IMR-90 (cell line): Measurements from ENCODE around the gene COL6A5. TPM values are rescaled to one million over a fixed set of nuclear protein-coding genes. Genes with fewer than 3 reads are reported as not detected.

ENCODE experiments used
- ATAC-seq: fragments of 200-7000 bp; cut with Tn5 transposase; 2 replicates; pipeline ENCODE4 v1.9.1; 2020; ENCODE audit warnings: low read depth, mild to moderate bottlenecking, moderate library complexity
- BruUV-seq: library from RNA; stranded (reverse); fragments of 400-500 nt; replicated peaks from 2 replicates; lab custom pipeline; 2021; lab: Mats Ljungman, UMichigan
- CTCF ChIA-PET: fragments of 300-600 bp; formaldehyde crosslinking; extraction: SDS; loops from one replicate; lab custom pipeline; 2021; ENCODE audit warnings: antibody characterized with exemption; lab: Yijun Ruan, JAX
- POLR2A ChIA-PET: fragments of 300-600 bp; sonication (Branson Sonifier 250); formaldehyde crosslinking; loops from one replicate; lab custom pipeline; 2022; ENCODE audit warnings: antibody characterized with exemption; ENCODE audit not compliant: unreplicated experiment; lab: Charles Lee
- DNase-seq: peaks from one replicate; pipeline ENCODE4 v3.0.0; 2013
- H2AFZ ChIP-seq: replicated peaks from 2 replicates; pipeline ENCODE3; 2013; ENCODE audit warnings: low read length, mild to moderate bottlenecking; ENCODE audit not compliant: poor library complexity
- H2AK5ac ChIP-seq: 2 replicates; pipeline ENCODE4 v1.6.1; 2013; ENCODE audit warnings: low read depth, low read length, inconsistent platforms
- H2AK9ac ChIP-seq: replicated peaks from 2 replicates; pipeline ENCODE3; 2013; ENCODE audit warnings: mild to moderate bottlenecking, low read depth, low read length, moderate library complexity; ENCODE audit not compliant: poor library complexity
- H2BK120ac ChIP-seq: 2 replicates; pipeline ENCODE4 v1.6.1; 2013; ENCODE audit warnings: low read depth, low read length, inconsistent platforms
- H2BK15ac ChIP-seq: 3 replicates; pipeline ENCODE4 v1.6.1; 2013; ENCODE audit warnings: low read depth, low read length, inconsistent platforms
- H2BK20ac ChIP-seq: 2 replicates; pipeline ENCODE4 v1.6.1; 2013; ENCODE audit warnings: low read depth, mild to moderate bottlenecking, inconsistent platforms, low read length, moderate library complexity
- H2BK5ac ChIP-seq: 2 replicates; pipeline ENCODE4 v1.6.1; 2013; ENCODE audit warnings: mild to moderate bottlenecking, low read depth, low read length, inconsistent platforms; ENCODE audit not compliant: poor library complexity, severe bottlenecking
- H3K14ac ChIP-seq: replicated peaks from 2 replicates; pipeline ENCODE4 v1.6.1; 2013; ENCODE audit warnings: low read depth, low read length, inconsistent platforms
- H3K18ac ChIP-seq: 2 replicates; pipeline ENCODE4 v1.6.1; 2013; ENCODE audit warnings: low read depth, low read length, control low read depth
- H3K23ac ChIP-seq: 2 replicates; pipeline ENCODE4 v1.6.1; 2013; ENCODE audit warnings: low read depth, low read length, inconsistent platforms
- H3K27ac ChIP-seq: 2 replicates; pipeline ENCODE4 v1.5.1; 2013; ENCODE audit warnings: mild to moderate bottlenecking, control low read depth, low read length; ENCODE audit not compliant: insufficient read depth
- H3K27me3 ChIP-seq: 2 replicates; pipeline ENCODE4 v1.6.1; 2013; ENCODE audit warnings: low read length; ENCODE audit not compliant: control insufficient read depth, insufficient read depth
- H3K36me3 ChIP-seq: 2 replicates; pipeline ENCODE4 v1.6.1; 2013; ENCODE audit warnings: low read length, mixed read lengths; ENCODE audit not compliant: control insufficient read depth, insufficient read depth
- H3K4ac ChIP-seq: 2 replicates; pipeline ENCODE4 v1.6.1; 2013; ENCODE audit warnings: low read depth, low read length, inconsistent platforms
- H3K4me1 ChIP-seq: 2 replicates; pipeline ENCODE4 v1.6.1; 2013; ENCODE audit warnings: low read length, mixed read lengths; ENCODE audit not compliant: control insufficient read depth, insufficient read depth
- H3K4me2 ChIP-seq: 2 replicates; pipeline ENCODE4 v1.6.1; 2013; ENCODE audit warnings: low read depth, mild to moderate bottlenecking, control low read depth, low read length, moderate library complexity
- H3K4me3 ChIP-seq: 2 replicates; pipeline ENCODE4 v1.5.1; 2013; ENCODE audit warnings: low read depth, mild to moderate bottlenecking, control low read depth, low read length, moderate library complexity; ENCODE audit not compliant: insufficient read depth
- H3K56ac ChIP-seq: 2 replicates; pipeline ENCODE4 v1.6.1; 2013; ENCODE audit warnings: low read length, inconsistent platforms; ENCODE audit not compliant: insufficient read depth; ENCODE audit errors: extremely low read depth
- H3K79me1 ChIP-seq, 2 experiments: 2 replicates each; pipeline ENCODE4 v1.6.1; 2013; ENCODE audit warnings: low read length in 2 of 2, inconsistent platforms in 1 of 2, low read depth in 1 of 2
- H3K9ac ChIP-seq: 2 replicates; pipeline ENCODE4 v1.6.1; 2013; ENCODE audit warnings: low read depth, low read length, control low read depth
- H3K9me1 ChIP-seq: 2 replicates; pipeline ENCODE4 v1.6.1; 2013; ENCODE audit warnings: low read length, inconsistent platforms; ENCODE audit not compliant: insufficient read depth
- H3K9me3 ChIP-seq: 2 replicates; pipeline ENCODE4 v1.6.1; 2013; ENCODE audit warnings: low read length; ENCODE audit not compliant: control insufficient read depth, insufficient read depth
- H4K20me1 ChIP-seq: 2 replicates; pipeline ENCODE4 v1.6.1; 2013; ENCODE audit warnings: low read length, inconsistent platforms; ENCODE audit not compliant: insufficient read depth
- H4K5ac ChIP-seq: 2 replicates; pipeline ENCODE4 v1.6.1; 2013; ENCODE audit warnings: mild to moderate bottlenecking, low read depth, low read length, control low read depth
- H4K8ac ChIP-seq, 2 experiments: 2 replicates each; pipeline ENCODE4 v1.6.1; 2013; ENCODE audit warnings: low read depth in 2 of 2, low read length in 2 of 2, control low read depth in 1 of 2, inconsistent platforms in 1 of 2
- H4K91ac ChIP-seq: 2 replicates; pipeline ENCODE4 v1.6.1; 2013; ENCODE audit warnings: low read depth, low read length, inconsistent platforms; ENCODE audit not compliant: insufficient read depth
- BHLHE40 ChIP-seq: fragments of 150-350 bp; IDR thresholded peaks from 2 replicates; pipeline ENCODE4 v1.6.1; 2016; ENCODE audit warnings: mild to moderate bottlenecking, low read depth, low read length
- CEBPB ChIP-seq: IDR thresholded peaks from 2 replicates; pipeline ENCODE4 v1.6.1; 2012; ENCODE audit warnings: low read depth, low read length, improper control_type of control experiment
- CHD1 ChIP-seq: IDR thresholded peaks from 2 replicates; pipeline ENCODE4 v1.6.1; 2012; ENCODE audit warnings: low read depth, low read length, improper control_type of control experiment
- ELK1 ChIP-seq: fragments of 150-350 bp; IDR thresholded peaks from 2 replicates; pipeline ENCODE4 v1.6.1; 2016; ENCODE audit warnings: low read depth, mild to moderate bottlenecking, low read length, moderate library complexity, borderline replicate concordance
- FOS ChIP-seq: fragments of 150-350 bp; IDR thresholded peaks from 2 replicates; pipeline ENCODE4 v1.6.1; 2016; ENCODE audit warnings: low read depth, low read length
- MAFK ChIP-seq: IDR thresholded peaks from 2 replicates; pipeline ENCODE4 v1.6.1; 2012; ENCODE audit warnings: low read depth, low read length, improper control_type of control experiment
- MAZ ChIP-seq: IDR thresholded peaks from 2 replicates; pipeline ENCODE4 v1.6.1; 2012; ENCODE audit warnings: low read depth, mild to moderate bottlenecking, low read length, improper control_type of control experiment, moderate library complexity, borderline replicate concordance
- NFE2L2 ChIP-seq: fragments of 150-350 bp; IDR thresholded peaks from 2 replicates; pipeline ENCODE4 v1.6.1; 2016; ENCODE audit warnings: low read depth, mild to moderate bottlenecking, low read length
- POLR2A ChIP-seq: IDR thresholded peaks from 2 replicates; pipeline ENCODE4 v1.6.1; 2012; ENCODE audit warnings: mild to moderate bottlenecking, low read depth, low read length
- RCOR1 ChIP-seq: IDR thresholded peaks from 2 replicates; pipeline ENCODE4 v1.6.1; 2012; ENCODE audit warnings: mild to moderate bottlenecking, low read length, improper control_type of control experiment; ENCODE audit not compliant: insufficient replicate concordance
- RFX5 ChIP-seq: IDR thresholded peaks from 2 replicates; pipeline ENCODE4 v1.8.0; 2012; ENCODE audit warnings: low read depth, mild to moderate bottlenecking, low read length, moderate library complexity
- USF2 ChIP-seq: fragments of 150-350 bp; IDR thresholded peaks from 2 replicates; pipeline ENCODE4 v1.6.1; 2017; ENCODE audit warnings: mild to moderate bottlenecking, antibody characterized with exemption, low read length, low read depth
- WGBS, 2 experiments: methylation state at CpG; one replicate each; pipeline versions ENCODE4 v1.1.5 to v1.1.7; 2013; ENCODE audit warnings: missing lambda C conversion rate in 2 of 2; ENCODE audit not compliant: insufficient read length in 1 of 2; ENCODE audit errors: extremely low coverage in 2 of 2; 5-methylcytosine and 5-hydroxymethylcytosine counted together
- dilution Hi-C: fragments of 300-500 bp; cut with HindIII; formaldehyde crosslinking; loops from one replicate; pipeline ENCODE4 v1.14.3; 2018; ENCODE audit warnings: low sequenced_read_pairs; ENCODE audit not compliant: unreplicated experiment
- in situ Hi-C: fragments of 300-500 bp; cut with MboI; formaldehyde crosslinking; loops from 3 replicates; pipeline ENCODE4 v1.14.3; 2019; ENCODE audit warnings: low sequenced_read_pairs, inconsistent platforms, mixed read lengths
- intact Hi-C: fragments of 100-400 bp; cut with micrococcal nuclease; formaldehyde crosslinking; loops from 2 replicates; pipeline ENCODE4 v1.10.0; 2022
- polyA plus RNA-seq, 3 experiments: library from polyadenylated mRNA; depleted of rRNA; stranded (reverse); fragments of >200 nt; gene quantifications; 2 replicates each; pipeline ENCODE4 v1.2.3, GENCODE V29; 2012; ENCODE audit warnings: low replicate concordance in 1 of 3
- total RNA-seq: library from RNA; depleted of rRNA; stranded (reverse); fragments of >200 nt; gene quantifications from 2 replicates; pipeline ENCODE4 v1.2.3, GENCODE V29; 2012

The COL6A5 gene
- total and polyA plus RNA-seq, 2 of the 4 experiments (the other 2 are of a cell fraction) = not detected

GRCh38 chr3:130395331-130395730, 49.9 kb downstream of the COL6A5 start:
- no peak overlapping the region for H2BK20ac ChIP-seq
- POLR2A ChIA-PET = no interaction called here
- H3K56ac ChIP-seq = no peak overlapping the region
- no peaks in the 10 kb centered on the region for H3K4me1 ChIP-seq
- no peaks in the 10 kb centered on the region for H4K20me1 ChIP-seq
- no peak overlapping the region for H2AK5ac ChIP-seq
- no peaks in the 10 kb centered on the region for H3K9me1 ChIP-seq
- DNase-seq (no peak), ATAC-seq (no peak)
- no peaks in the 10 kb centered on the region for H3K36me3 ChIP-seq
- intact Hi-C loops (no loop called here), dilution Hi-C loops (no loop called here), in situ Hi-C loops (no loop called here)
- H2AK9ac ChIP-seq = no peak overlapping the region
- CTCF ChIA-PET = no interaction called here
- BruUV-seq = no TSS peak
- no peak overlapping the region for H3K14ac ChIP-seq
- H3K4ac ChIP-seq = no peak overlapping the region
- H4K91ac ChIP-seq = no peak overlapping the region
- no peak overlapping the region for H2BK5ac ChIP-seq
- H3K18ac ChIP-seq = no peak overlapping the region
- H3K79me1 ChIP-seq = no peaks in the 10 kb centered on the region
- H4K5ac ChIP-seq = no peak overlapping the region
- no peak overlapping the region for H2BK120ac ChIP-seq
- no CpG with 5 or more reads among the region's 2 CpGs for WGBS, 2 experiments
- no peak overlapping the region for H3K23ac ChIP-seq
- no peak overlapping the region for H3K4me2 ChIP-seq
- TF ChIP-seq BHLHE40 (no peak), ELK1 (no peak), USF2 (no peak), CEBPB (no peak), CHD1 (no peak), MAZ (no peak), RCOR1 (no peak), NFE2L2 (no peak), FOS (no peak), RFX5 (no peak), MAFK (no peak), POLR2A (no peak)
- H3K9me3 ChIP-seq = peaks cover 1% of the 10 kb centered on the region; the same call in 1 of the 2 replicates
- H2AFZ ChIP-seq = no peak overlapping the region
- H3K27me3 ChIP-seq = no peaks in the 10 kb centered on the region
- no peak overlapping the region for H3K9ac ChIP-seq
- H3K4me3 ChIP-seq = no peak overlapping the region
- H3K27ac ChIP-seq = no peak overlapping the region
- H2BK15ac ChIP-seq = no peak overlapping the region
- no peak overlapping the region for H4K8ac ChIP-seq
